ENCODE results near the gene KRTAP10-8.
"Not testable (repeated sequence)": the region's sequence is repeated elsewhere in the genome, so short reads cannot be mapped to it uniquely, and the experiment has no call there.

Gene KRTAP10-8, protein sequence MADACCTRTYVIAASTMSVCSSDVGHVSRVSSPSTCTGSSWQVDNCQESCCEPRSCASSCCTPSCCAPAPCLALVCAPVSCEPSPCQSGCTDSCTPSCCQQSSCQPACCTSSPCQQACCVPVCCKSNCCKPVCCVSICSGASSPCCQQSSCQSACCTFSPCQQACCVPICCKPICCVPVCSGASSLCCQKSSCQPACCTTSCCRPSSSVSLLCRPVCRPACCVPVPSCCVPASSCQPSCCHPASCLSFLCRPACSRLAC

GRCh38 chr21:44612029-44612486, at the start of gene KRTAP10-8:
KRTAP10-8 (plus strand) TSS chr21:44612079; CDS start chr21:44612101, 22 bp downstream.
- in situ Hi-C loops (cut with MboI; ENCODE audit: low sequenced_read_pairs): no loop called here

GRCh38 chr21:44564099-44564498, 47.8 kb upstream of the KRTAP10-8 start:
- in situ Hi-C loops (cut with MboI; ENCODE audit: low sequenced_read_pairs): no loop called here

DNA sequence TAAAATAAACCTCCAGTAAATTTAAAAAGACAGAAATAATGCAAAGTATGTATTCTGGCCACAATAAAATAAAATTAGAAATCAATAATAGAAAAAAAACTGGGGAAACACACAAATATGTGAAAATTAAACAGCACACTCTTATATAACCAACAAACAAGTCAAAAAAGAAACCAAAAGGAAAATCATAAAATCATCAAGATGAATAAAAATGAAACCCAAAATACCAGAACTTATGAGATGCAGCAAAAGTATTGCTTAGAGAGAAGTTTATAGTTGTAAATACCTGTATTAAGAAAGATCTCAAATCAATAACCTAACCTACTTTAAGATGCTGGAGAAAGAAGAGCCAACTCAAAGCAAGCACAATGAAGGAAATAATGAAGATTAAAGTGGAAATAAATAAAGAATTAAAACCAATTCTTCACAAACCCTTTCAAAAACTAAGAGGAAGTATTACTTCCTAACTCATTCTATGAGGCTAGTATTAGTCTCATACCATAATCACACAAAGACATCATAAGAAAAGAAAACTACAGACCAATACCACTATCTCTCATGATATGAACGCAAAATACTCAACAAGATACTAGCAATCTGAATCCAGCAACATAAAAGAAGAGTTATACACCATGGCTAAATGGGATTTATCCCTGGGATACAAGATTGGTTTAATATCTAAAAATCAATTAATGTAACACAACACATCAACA, 46.8 kb upstream of the KRTAP10-8 start:
- in situ Hi-C loops (cut with MboI; ENCODE audit: low sequenced_read_pairs): no loop called here

GRCh38 chr21:44566403-44566802, 45.5 kb upstream of the KRTAP10-8 start:
- in situ Hi-C loops (cut with MboI; ENCODE audit: low sequenced_read_pairs): no loop called here

DNA sequence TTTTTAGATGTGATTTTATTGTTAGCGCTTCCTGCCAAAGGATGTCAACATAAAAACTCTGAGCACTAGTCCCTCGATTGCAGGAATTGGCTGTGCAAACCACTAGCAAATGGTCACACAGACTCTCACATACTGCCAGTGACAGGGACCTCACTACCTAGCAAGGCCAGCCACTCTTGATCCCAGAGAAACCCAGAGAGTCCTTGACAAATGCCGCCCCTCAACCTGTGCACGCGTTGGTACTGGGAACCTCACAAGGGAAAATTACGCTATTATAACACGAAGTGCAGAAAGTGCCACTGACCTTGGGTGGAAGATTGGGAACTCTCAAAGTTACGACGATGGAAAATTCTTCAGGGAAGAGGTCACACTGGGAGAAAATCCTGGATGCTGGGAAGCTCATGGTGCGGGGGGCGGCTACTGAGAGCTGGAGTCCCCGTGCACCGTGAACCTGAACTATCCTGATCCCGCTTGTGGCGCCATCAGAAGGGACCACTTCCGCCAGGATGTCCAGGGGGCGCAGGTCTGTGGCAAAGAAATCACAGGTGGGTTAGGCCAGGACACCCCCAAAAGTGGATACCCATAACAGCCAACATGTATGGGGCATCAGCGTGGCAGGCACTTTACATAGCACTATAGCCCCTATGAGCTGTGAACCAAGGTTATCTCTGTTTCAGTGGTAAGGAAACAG, 44.3 kb upstream of the KRTAP10-8 start:
- in situ Hi-C loops (cut with MboI; ENCODE audit: low sequenced_read_pairs): no loop called here

DNA sequence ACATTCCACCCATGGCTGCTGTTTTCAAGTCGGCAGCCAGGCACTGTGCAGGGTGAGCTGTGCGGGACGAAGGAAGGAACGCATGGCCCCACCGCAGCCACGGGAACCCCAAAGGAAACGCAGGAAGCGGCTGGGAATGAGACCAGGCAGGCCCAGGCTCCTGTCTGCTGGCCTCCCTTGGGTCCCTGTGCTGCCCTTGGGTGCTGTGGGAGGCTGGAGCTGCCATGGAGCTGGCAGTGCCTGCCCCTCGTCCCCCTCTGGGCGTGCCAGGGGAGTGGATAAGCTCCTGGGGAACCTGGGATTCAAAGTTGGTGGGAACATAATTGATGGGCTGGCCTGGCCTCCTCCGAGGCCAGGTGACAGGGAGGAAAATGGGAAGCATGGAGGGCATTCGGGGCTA, 43.6 kb upstream of the KRTAP10-8 start:
- in situ Hi-C loops (cut with MboI; ENCODE audit: low sequenced_read_pairs): no loop called here

- in situ Hi-C loops (cut with MboI; ENCODE audit: low sequenced_read_pairs): no loop called here
Measured at GRCh38 chr21:44568667-44569556, 43.0 kb upstream of the KRTAP10-8 start.

- in situ Hi-C loops (cut with MboI; ENCODE audit: low sequenced_read_pairs): no loop called here
Measured at GRCh38 chr21:44569861-44570517, 41.9 kb upstream of the KRTAP10-8 start.

DNA sequence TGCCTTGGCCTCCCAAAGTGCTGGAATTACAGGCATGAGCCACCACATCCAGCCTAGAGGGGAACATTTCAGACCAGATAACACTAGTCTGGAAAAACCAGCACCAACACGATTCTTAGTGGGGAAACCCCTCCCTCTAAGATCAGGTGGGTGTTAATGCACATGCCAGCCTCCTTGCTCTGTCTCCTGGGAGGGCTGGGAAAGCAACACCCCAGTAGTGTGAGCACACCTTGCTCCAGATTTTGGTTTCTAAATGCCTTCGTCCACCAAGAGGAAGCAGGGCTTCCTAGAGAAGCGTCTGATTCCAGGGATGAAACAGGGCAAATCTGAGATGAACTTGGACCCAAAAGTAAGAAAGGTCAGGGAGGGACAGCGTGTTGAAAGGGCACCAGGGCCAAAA, 40.6 kb upstream of the KRTAP10-8 start:
- in situ Hi-C loops (cut with MboI; ENCODE audit: low sequenced_read_pairs): no loop called here

DNA sequence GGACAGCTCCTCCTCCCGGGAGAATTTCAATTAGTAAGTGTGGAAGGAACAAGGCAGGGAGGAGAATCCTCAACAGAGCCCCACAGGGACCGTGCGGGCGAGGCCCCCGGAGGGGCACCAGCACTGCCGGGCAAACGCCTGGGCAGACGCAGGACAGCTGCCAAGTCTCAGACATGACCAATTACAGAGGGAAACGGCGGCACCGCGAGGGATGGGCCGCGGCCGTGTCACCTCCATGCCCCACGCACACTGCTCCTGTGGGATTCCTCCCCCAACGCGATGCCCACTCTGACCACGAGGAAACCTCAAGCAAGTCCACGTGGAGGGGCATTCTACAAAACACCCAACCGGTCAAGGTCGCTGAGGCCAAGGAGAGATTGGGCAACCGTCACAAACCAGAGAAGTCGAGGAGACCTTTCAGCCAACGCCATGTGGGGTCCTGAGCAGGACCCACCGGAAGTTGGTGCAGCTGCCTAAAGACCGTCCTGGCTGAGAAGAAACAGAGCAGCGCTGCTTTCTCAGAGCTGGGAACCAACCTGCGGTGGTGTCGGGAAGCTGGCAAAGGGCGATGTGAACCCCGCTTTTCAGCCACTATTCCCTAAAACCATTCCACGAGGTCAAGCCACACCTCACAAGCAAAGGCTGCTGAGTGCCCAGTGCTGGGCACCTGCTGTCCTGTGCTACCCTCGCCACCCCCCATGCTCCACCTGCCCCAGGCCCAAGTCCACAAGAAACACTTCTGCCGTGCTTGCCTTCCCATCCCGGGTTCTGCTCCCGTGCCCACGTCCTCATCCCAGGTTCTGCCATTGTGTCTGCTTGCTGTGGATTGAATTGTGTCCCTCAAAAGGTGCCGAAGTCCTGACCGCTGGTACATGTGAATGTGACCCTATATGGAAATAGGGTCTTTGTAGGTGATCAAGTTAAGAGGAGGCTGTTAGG, 39.8 kb upstream of the KRTAP10-8 start:
- in situ Hi-C loops (cut with MboI; ENCODE audit: low sequenced_read_pairs): no loop called here

- in situ Hi-C loops (cut with MboI; ENCODE audit: low sequenced_read_pairs): no loop called here
Measured at GRCh38 chr21:44572959-44573583, 38.8 kb upstream of the KRTAP10-8 start.

GRCh38 chr21:44573630-44574456, 38.0 kb upstream of the KRTAP10-8 start, which contains the start of gene KRTAP10-4:
KRTAP10-4 (plus strand) TSS chr21:44573729; CDS start chr21:44573759, 30 bp downstream.
- in situ Hi-C loops (cut with MboI; ENCODE audit: low sequenced_read_pairs): not testable (repeated sequence)

- in situ Hi-C loops (cut with MboI; ENCODE audit: low sequenced_read_pairs): no loop called here
Measured at GRCh38 chr21:44574457-44575306, 37.2 kb upstream of the KRTAP10-8 start.

GRCh38 chr21:44575307-44576024, 36.4 kb upstream of the KRTAP10-8 start:
- in situ Hi-C loops (cut with MboI; ENCODE audit: low sequenced_read_pairs): no loop called here

DNA sequence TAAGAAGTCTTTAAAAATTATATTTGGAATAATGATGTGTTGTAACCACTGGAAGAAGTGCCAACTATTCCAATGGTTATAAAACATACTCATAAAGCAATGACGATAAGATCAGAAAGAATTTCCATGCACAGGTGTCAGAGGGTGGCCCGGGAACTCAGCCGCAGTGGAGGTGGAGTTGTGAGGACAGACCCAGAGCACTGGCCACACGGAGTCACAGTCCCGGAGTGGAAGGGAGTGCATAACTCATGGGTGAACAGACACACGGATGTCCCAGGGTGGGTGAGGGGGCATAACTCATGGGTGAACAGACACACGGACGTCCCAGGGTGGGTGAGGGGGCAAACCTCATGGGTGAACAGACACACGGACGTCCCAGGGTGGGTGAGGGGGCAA, 35.9 kb upstream of the KRTAP10-8 start:
- in situ Hi-C loops (cut with MboI; ENCODE audit: low sequenced_read_pairs): no loop called here

DNA sequence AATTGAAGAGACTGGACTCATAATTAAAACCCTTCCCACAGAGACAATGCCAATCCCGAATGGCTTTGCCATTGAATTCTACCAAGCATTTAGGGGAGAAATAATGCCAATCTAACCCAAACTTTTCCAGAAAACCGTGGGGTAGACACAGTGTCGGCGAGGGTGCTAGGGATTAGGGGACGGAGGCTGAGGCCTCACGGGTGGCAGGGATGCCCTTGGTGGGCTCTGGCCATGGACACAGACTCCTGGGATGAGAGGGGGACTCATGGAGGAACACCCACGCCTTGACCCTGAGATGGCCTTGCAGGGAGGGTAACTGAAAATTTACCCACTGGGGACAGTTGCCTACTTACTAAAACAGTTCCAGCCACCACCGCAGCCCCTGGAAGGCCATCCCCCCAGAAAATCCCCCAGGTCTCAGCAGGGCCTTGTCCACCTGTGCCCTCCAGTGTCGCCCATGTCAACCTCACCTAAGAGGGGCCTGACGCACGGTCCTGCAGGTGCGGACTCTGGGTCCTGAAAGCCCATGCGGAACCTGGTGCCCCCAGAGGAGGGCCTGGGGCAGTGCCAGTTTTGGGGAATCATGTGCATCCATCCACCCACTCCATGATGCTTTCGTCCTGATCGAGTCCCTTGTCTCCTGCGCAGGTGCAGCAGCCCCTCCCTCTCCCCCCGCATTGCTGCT, 33.4 kb upstream of the KRTAP10-8 start:
- in situ Hi-C loops (cut with MboI; ENCODE audit: low sequenced_read_pairs): no loop called here
